ENCODE data around the gene NGFR. TPM values are rescaled to one million over a fixed set of nuclear protein-coding genes. Genes with fewer than 3 reads are reported as not detected.

Gene NGFR
- total RNA-seq, 1 donor from 2014 or later: 14.7 TPM

- H3K9me3 Mint-ChIP-seq: no peaks in the 10 kb centered on the region
- H3K27me3 Mint-ChIP-seq (ENCODE audit: low read depth): peaks cover 3% of the 10 kb centered on the region
- no peak overlapping the region for H3K27ac Mint-ChIP-seq
- no peak overlapping the region for H3K4me3 Mint-ChIP-seq
- H3K36me3 Mint-ChIP-seq: no peaks in the 10 kb centered on the region
- H3K4me1 Mint-ChIP-seq: peaks cover 45% of the 10 kb centered on the region
- TF ChIP-seq, protein P1, sequence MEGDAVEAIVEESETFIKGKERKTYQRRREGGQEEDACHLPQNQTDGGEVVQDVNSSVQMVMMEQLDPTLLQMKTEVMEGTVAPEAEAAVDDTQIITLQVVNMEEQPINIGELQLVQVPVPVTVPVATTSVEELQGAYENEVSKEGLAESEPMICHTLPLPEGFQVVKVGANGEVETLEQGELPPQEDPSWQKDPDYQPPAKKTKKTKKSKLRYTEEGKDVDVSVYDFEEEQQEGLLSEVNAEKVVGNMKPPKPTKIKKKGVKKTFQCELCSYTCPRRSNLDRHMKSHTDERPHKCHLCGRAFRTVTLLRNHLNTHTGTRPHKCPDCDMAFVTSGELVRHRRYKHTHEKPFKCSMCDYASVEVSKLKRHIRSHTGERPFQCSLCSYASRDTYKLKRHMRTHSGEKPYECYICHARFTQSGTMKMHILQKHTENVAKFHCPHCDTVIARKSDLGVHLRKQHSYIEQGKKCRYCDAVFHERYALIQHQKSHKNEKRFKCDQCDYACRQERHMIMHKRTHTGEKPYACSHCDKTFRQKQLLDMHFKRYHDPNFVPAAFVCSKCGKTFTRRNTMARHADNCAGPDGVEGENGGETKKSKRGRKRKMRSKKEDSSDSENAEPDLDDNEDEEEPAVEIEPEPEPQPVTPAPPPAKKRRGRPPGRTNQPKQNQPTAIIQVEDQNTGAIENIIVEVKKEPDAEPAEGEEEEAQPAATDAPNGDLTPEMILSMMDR (IDR thresholded peaks at IDR 0.05; ENCODE audit: unreplicated experiment): no peak
- no peak for DNase-seq (ENCODE audit: low spot score in 2 of 2, unreplicated experiment in 2 of 2)
Observed at GRCh38 chr17:49506282-49506681, 11.2 kb downstream of the NGFR start.

DNA sequence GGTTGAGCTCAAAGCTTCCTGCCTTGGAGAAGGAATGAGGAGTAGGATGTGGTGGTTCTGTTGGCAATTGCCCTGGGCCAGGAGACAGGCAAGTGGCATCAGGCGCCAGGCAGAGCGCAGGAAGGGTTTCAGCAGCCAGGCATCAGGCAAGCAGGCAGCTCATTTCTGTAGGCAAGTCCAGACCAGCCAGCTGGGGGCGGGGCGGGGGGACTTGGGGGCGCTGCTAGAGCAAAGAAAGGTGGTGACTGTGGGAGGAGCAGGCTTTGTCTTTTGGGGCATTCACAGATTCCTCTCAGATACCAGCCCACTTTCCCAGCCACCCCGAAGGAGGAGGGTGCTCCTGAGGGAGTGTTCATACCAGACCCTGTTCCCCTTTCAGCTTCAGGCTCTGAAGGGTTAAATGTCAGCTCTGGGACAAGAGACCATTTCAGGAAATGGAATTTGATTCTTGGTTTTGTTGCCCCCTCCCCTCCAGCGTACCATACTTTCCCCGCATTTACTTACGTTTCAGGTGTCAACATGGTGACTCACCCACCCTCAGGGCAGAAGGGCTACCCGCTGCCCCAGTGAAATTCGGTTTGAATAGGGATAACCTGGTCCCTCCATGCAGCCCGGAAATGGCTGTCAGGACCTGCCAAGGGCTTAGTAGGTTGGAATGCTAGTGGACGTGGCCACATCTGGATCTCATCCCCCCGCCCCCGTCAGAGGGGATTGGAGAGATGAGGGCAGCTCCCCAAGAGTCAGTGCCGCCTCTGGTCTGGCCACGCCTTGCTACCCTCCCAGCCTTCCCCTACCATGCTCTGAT, 13.2 kb downstream of the NGFR start:
- H3K4me1 Mint-ChIP-seq: peaks cover 43% of the 10 kb centered on the region
- no peaks in the 10 kb centered on the region for H3K36me3 Mint-ChIP-seq
- no peak overlapping the region for H3K4me3 Mint-ChIP-seq
- peaks cover 3% of the 10 kb centered on the region for H3K27me3 Mint-ChIP-seq (ENCODE audit: low read depth)
- no peaks in the 10 kb centered on the region for H3K9me3 Mint-ChIP-seq
- DNase-seq (ENCODE audit: low spot score in 2 of 2, unreplicated experiment in 2 of 2): peak in 1 of 2 experiments; percentile 68
- TF ChIP-seq, protein P1 (IDR thresholded peaks at IDR 0.05; ENCODE audit: unreplicated experiment): no peak
- peak overlapping the region; percentile 72 for H3K27ac Mint-ChIP-seq

DNA sequence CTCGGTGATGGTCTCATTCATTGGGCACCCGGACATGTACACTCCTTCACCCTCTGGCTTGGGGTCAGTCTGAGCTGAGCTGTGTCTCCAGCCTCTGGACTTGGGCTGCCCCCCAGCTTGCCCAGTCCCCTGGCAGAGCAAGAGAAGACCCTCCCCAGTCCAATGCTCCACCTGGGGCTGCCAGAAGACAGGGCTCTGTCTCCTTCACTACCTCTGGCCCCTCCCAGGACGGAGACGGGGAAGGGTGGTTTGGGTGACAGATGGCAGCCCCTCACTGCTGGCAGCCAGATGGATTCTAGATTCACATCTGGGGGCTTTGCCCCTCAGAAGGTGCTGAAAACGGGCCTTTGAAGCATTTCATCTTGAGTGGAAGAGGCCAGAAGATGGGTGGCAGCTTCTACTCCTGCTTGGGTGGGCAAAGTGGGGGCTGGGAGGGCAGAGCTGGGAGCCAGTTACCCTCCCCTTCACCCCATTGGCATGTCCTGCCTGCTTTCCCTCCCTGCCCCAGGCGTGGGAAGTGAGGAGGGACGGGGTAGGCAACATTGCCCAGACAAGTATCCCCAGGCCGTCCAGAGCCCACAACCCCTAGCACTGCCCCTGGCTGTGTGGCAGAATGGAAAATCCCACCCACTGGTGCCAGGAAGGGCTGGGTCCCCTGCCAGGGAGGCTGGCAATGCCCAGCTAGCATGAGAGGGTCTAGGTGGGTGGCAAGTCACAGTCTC, 13.9 kb downstream of the NGFR start:
- no peaks in the 10 kb centered on the region for H3K9me3 Mint-ChIP-seq
- H3K4me1 Mint-ChIP-seq: peaks cover 48% of the 10 kb centered on the region
- peak overlapping the region; percentile 54 for H3K27ac Mint-ChIP-seq
- H3K4me3 Mint-ChIP-seq: no peak overlapping the region
- TF ChIP-seq, protein P1 (IDR thresholded peaks at IDR 0.05; ENCODE audit: unreplicated experiment): no peak
- no peaks in the 10 kb centered on the region for H3K36me3 Mint-ChIP-seq
- DNase-seq (ENCODE audit: low spot score in 2 of 2, unreplicated experiment in 2 of 2): no peak
- H3K27me3 Mint-ChIP-seq (ENCODE audit: low read depth): peaks cover 3% of the 10 kb centered on the region

- H3K4me3 Mint-ChIP-seq: no peak overlapping the region
- H3K4me1 Mint-ChIP-seq: peaks cover 50% of the 10 kb centered on the region
- H3K27ac Mint-ChIP-seq: no peak overlapping the region
- TF ChIP-seq, protein P1 (IDR thresholded peaks at IDR 0.05; ENCODE audit: unreplicated experiment): no peak
- peaks cover 3% of the 10 kb centered on the region for H3K27me3 Mint-ChIP-seq (ENCODE audit: low read depth)
- no peak for DNase-seq (ENCODE audit: low spot score in 2 of 2, unreplicated experiment in 2 of 2)
- H3K36me3 Mint-ChIP-seq: no peaks in the 10 kb centered on the region
- H3K9me3 Mint-ChIP-seq: no peaks in the 10 kb centered on the region
Observed at GRCh38 chr17:49509588-49509917, 14.5 kb downstream of the NGFR start.

GRCh38 chr17:49510059-49510719, 15.1 kb downstream of the NGFR start:
- H3K9me3 Mint-ChIP-seq: no peaks in the 10 kb centered on the region
- H3K27me3 Mint-ChIP-seq (ENCODE audit: low read depth): peaks cover 1% of the 10 kb centered on the region
- H3K4me3 Mint-ChIP-seq: no peak overlapping the region
- H3K4me1 Mint-ChIP-seq: peaks cover 55% of the 10 kb centered on the region
- no peaks in the 10 kb centered on the region for H3K36me3 Mint-ChIP-seq
- no peak overlapping the region for H3K27ac Mint-ChIP-seq
- DNase-seq (ENCODE audit: low spot score in 2 of 2, unreplicated experiment in 2 of 2): no peak
- TF ChIP-seq, protein P1 (IDR thresholded peaks at IDR 0.05; ENCODE audit: unreplicated experiment): no peak
